CD4-positive, alpha-beta memory T cell (primary cell): ENCODE results near the gene SULT4A1. TPM values are rescaled to one million over a fixed set of nuclear protein-coding genes. Genes with fewer than 3 reads are reported as not detected.

ENCODE experiments used
- CTCF ChIA-PET: fragments of 350-600 bp; sonication (Branson Sonifier 250); formaldehyde crosslinking; loops from one replicate; lab custom pipeline; 2021; ENCODE audit warnings: inconsistent platforms; ENCODE audit not compliant: partially characterized antibody; lab: Charles Lee
- POLR2A ChIA-PET: fragments of 350-600 bp; sonication (Branson Sonifier 250); formaldehyde crosslinking; loops from one replicate; lab custom pipeline; 2021; ENCODE audit not compliant: partially characterized antibody; lab: Charles Lee
- DNase-seq, 5 donors: peaks; one replicate each; pipeline versions ENCODE4 v3.0.0 to v3.0.0-alpha.2; 2020 to 2022; ENCODE audit warnings: mixed read lengths in 1 of 5
- H3K27ac ChIP-seq: one replicate; pipeline ENCODE4 v1.7.0; 2013; ENCODE audit warnings: low read depth, low read length
- H3K27me3 ChIP-seq: 2 replicates; pipeline ENCODE4 v1.7.0; 2013; ENCODE audit warnings: mild to moderate bottlenecking, low read length, moderate library complexity; ENCODE audit not compliant: insufficient read depth
- H3K36me3 ChIP-seq: 2 replicates; pipeline ENCODE4 v1.7.0; 2013; ENCODE audit warnings: mild to moderate bottlenecking, low read length, moderate library complexity; ENCODE audit not compliant: insufficient read depth
- H3K4me1 ChIP-seq: 2 replicates; pipeline ENCODE4 v1.7.0; 2013; ENCODE audit warnings: mild to moderate bottlenecking, low read length, moderate library complexity; ENCODE audit not compliant: insufficient read depth
- H3K4me3 ChIP-seq, 2 donors: one replicate each; pipeline ENCODE4 v1.7.0; 2013; ENCODE audit warnings: low read length in 2 of 2, mild to moderate bottlenecking in 1 of 2
- H3K9me3 ChIP-seq, 2 donors: one replicate each; pipeline ENCODE4 v1.7.0; 2013; ENCODE audit warnings: low read length in 2 of 2, control low read depth in 1 of 2; ENCODE audit not compliant: control insufficient read depth in 1 of 2
- H3K27ac Mint-ChIP-seq, 7 donors: one replicate each; pipeline ENCODE4 v1.8.0; 2020 to 2021; ENCODE audit warnings: mixed read lengths in 7 of 7, mild to moderate bottlenecking in 6 of 7, inconsistent platforms in 3 of 7, moderate library complexity in 3 of 7
- H3K27me3 Mint-ChIP-seq, 2 donors: one replicate each; pipeline ENCODE4 v1.8.0; 2020 to 2021; ENCODE audit warnings: mixed read lengths in 2 of 2
- H3K36me3 Mint-ChIP-seq, 2 donors: one replicate each; pipeline ENCODE4 v1.8.0; 2020 to 2021; ENCODE audit warnings: mixed read lengths in 2 of 2, inconsistent platforms in 1 of 2, mild to moderate bottlenecking in 1 of 2
- H3K4me1 Mint-ChIP-seq, 4 donors: one replicate each; pipeline ENCODE4 v1.8.0; 2020 to 2021; ENCODE audit warnings: mixed read lengths in 4 of 4, mild to moderate bottlenecking in 1 of 4
- H3K4me3 Mint-ChIP-seq, 8 donors: one replicate each; pipeline ENCODE4 v1.8.0; 2020 to 2021; ENCODE audit warnings: mixed read lengths in 8 of 8, mild to moderate bottlenecking in 7 of 8, moderate library complexity in 6 of 8, inconsistent platforms in 3 of 8
- H3K9me3 Mint-ChIP-seq, 8 donors: one replicate each; pipeline ENCODE4 v1.8.0; 2020 to 2021; ENCODE audit warnings: mixed read lengths in 8 of 8, mild to moderate bottlenecking in 5 of 8, inconsistent platforms in 3 of 8, moderate library complexity in 1 of 8
- intact Hi-C: fragments of 100-400 bp; cut with micrococcal nuclease; formaldehyde crosslinking; loops from one replicate; pipeline ENCODE4 v1.15.1; 2023
- polyA plus RNA-seq, 2 donors: library from polyadenylated mRNA; unstranded; fragments of 300-500 nt; fragmentation: Illumina TruSeq; gene quantifications; one replicate each; pipeline ENCODE4 v1.2.3, GENCODE V29; 2021
- total RNA-seq, 2 experiments: library from RNA; stranded (reverse); gene quantifications; one replicate each; pipeline ENCODE4 v1.2.3, GENCODE V29; 2021

Gene SULT4A1
- total and polyA plus RNA-seq, 4 experiments from 2014 or later: not detected

GRCh38 chr22:43853328-43853931, 8.9 kb downstream of the SULT4A1 start:
- H3K4me3 Mint-ChIP-seq: no peak overlapping the region
- no peak overlapping the region for H3K4me3 ChIP-seq
- H3K27me3 Mint-ChIP-seq: peaks cover 19 to 28% of the 10 kb centered on the region in 2 donors
- intact Hi-C loops: no loop called here
- no peaks in the 10 kb centered on the region for H3K4me1 ChIP-seq
- peaks cover 0 to 5% of the 10 kb centered on the region in 2 donors for H3K36me3 Mint-ChIP-seq
- no peaks in the 10 kb centered on the region for H3K36me3 ChIP-seq
- no peak overlapping the region for H3K27ac Mint-ChIP-seq
- no peaks in the 10 kb centered on the region for H3K4me1 Mint-ChIP-seq
- POLR2A ChIA-PET: no interaction called here
- no peak overlapping the region for H3K27ac ChIP-seq
- CTCF ChIA-PET: no interaction called here
- H3K27me3 ChIP-seq: no peaks in the 10 kb centered on the region
- H3K9me3 Mint-ChIP-seq: peaks cover 0 to 22% (median 11%) of the 10 kb centered on the region in 8 donors
- no peaks in the 10 kb centered on the region for H3K9me3 ChIP-seq
- DNase-seq: no peak

GRCh38 chr22:43852573-43853327, 9.6 kb downstream of the SULT4A1 start:
- H3K27me3 Mint-ChIP-seq: peaks cover 19 to 27% of the 10 kb centered on the region in 2 donors
- no peak overlapping the region for H3K27ac Mint-ChIP-seq
- no peaks in the 10 kb centered on the region for H3K4me1 ChIP-seq
- H3K4me3 Mint-ChIP-seq: no peak overlapping the region
- H3K36me3 ChIP-seq: no peaks in the 10 kb centered on the region
- H3K27me3 ChIP-seq: no peaks in the 10 kb centered on the region
- intact Hi-C loops: no loop called here
- no peaks in the 10 kb centered on the region for H3K4me1 Mint-ChIP-seq
- no peak for DNase-seq
- H3K9me3 ChIP-seq: no peaks in the 10 kb centered on the region
- POLR2A ChIA-PET: no interaction called here
- H3K36me3 Mint-ChIP-seq: peaks cover 0 to 5% of the 10 kb centered on the region in 2 donors
- no peak overlapping the region for H3K4me3 ChIP-seq
- H3K27ac ChIP-seq: no peak overlapping the region
- CTCF ChIA-PET: no interaction called here
- H3K9me3 Mint-ChIP-seq: peaks cover 0 to 22% (median 11%) of the 10 kb centered on the region in 8 donors

DNA sequence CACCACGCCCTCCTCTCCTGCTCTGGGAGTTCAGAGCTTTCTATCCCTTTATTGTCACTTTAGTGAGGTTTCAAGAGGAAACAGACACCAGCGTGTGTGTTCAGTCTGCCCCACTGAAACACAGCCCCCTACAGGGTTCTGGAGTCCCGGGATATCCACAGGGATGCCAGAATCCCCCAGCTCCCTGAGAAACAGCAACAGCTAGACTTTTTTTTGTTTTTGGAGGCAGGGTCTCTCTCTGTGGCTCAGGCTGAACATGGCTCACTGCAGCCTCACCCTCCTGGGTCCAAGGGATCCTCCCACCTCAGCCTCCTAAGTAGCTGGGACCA, 10.4 kb downstream of the SULT4A1 start:
- DNase-seq: no peak
- H3K27ac Mint-ChIP-seq: no peak overlapping the region
- ChIA-PET CTCF (no interaction called here), POLR2A (no interaction called here)
- H3K27ac ChIP-seq: no peak overlapping the region
- H3K4me1 Mint-ChIP-seq: no peaks in the 10 kb centered on the region
- intact Hi-C loops: no loop called here
- peaks cover 0 to 3% of the 10 kb centered on the region in 2 donors for H3K36me3 Mint-ChIP-seq
- H3K9me3 Mint-ChIP-seq: peaks cover 0 to 15% (median 8%) of the 10 kb centered on the region in 8 donors
- H3K4me1 ChIP-seq: no peaks in the 10 kb centered on the region
- no peaks in the 10 kb centered on the region for H3K9me3 ChIP-seq
- H3K27me3 Mint-ChIP-seq: peaks cover 20 to 23% of the 10 kb centered on the region in 2 donors
- no peak overlapping the region for H3K4me3 Mint-ChIP-seq
- no peaks in the 10 kb centered on the region for H3K36me3 ChIP-seq
- no peak overlapping the region for H3K4me3 ChIP-seq
- H3K27me3 ChIP-seq: no peaks in the 10 kb centered on the region

GRCh38 chr22:43851058-43851978, 11.0 kb downstream of the SULT4A1 start:
- Mint-ChIP-seq H3K27me3 (peaks cover 18 to 19% of the 10 kb centered on the region in 2 donors), H3K36me3 (no peaks in the 10 kb centered on the region), H3K4me3 (no peak overlapping the region), H3K27ac (no peak overlapping the region), H3K4me1 (no peaks in the 10 kb centered on the region), H3K9me3 (peaks cover 0 to 9% (median 2%) of the 10 kb centered on the region in 8 donors)
- Histone ChIP-seq H3K4me1 (no peaks in the 10 kb centered on the region), H3K4me3 (no peak overlapping the region), H3K36me3 (no peaks in the 10 kb centered on the region), H3K27me3 (no peaks in the 10 kb centered on the region), H3K9me3 (no peaks in the 10 kb centered on the region), H3K27ac (no peak overlapping the region)
- CTCF ChIA-PET: no interaction called here
- intact Hi-C loops: no loop called here
- DNase-seq: no peak
- POLR2A ChIA-PET: no interaction called here

DNA sequence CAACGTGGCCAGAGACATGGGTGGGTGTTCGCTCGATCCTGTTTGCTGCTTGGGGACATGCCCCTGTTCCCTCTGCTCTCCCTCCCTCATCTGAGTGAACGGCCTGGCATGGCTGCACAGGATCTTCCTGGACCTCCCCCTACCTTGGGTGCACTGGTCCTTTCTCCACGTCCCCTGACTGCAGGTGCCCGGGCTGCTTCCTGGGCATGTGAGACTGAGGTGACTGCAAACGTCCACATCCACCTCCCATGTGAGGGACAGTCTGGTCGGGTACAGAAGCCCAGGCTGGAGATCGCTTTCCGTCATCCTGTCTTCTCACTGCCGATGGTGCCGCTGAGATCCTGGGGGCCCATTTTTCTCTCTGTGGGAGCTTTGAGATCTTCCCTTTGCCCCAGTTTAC, 11.8 kb downstream of the SULT4A1 start:
- intact Hi-C loops: no loop called here
- no peak overlapping the region for H3K4me3 Mint-ChIP-seq
- peaks cover 0 to 3% (median 0%) of the 10 kb centered on the region in 8 donors for H3K9me3 Mint-ChIP-seq
- Histone ChIP-seq H3K9me3 (no peaks in the 10 kb centered on the region), H3K4me1 (no peaks in the 10 kb centered on the region), H3K36me3 (no peaks in the 10 kb centered on the region), H3K27ac (no peak overlapping the region), H3K27me3 (no peaks in the 10 kb centered on the region), H3K4me3 (no peak overlapping the region)
- CTCF ChIA-PET: no interaction called here
- DNase-seq: no peak
- POLR2A ChIA-PET: no interaction called here
- H3K27ac Mint-ChIP-seq: no peak overlapping the region
- H3K4me1 Mint-ChIP-seq: no peaks in the 10 kb centered on the region
- no peaks in the 10 kb centered on the region for H3K36me3 Mint-ChIP-seq
- peaks cover 19% of the 10 kb centered on the region in 2 donors for H3K27me3 Mint-ChIP-seq

DNA sequence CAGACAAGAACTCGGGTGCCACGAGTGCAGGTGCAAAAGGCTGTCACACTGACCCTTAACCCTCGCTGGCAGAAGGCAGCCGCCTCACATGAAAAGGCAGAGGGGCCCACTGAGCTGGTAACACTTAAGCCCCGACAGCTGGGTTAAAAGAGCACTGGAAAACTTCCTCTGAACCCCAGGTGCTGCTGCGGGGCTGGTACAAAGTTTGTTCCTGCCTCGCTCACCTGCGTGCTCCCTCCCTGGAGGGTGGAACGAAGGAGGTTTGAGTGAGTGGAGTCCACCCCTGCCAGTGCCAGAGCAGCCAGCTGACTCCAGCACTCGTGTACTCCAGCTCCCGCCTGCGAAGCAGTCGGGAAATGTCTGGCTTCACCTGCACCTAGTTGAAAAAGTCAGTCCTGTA, 12.6 kb downstream of the SULT4A1 start:
- peaks cover 0 to 3% (median 0%) of the 10 kb centered on the region in 8 donors for H3K9me3 Mint-ChIP-seq
- no peaks in the 10 kb centered on the region for H3K9me3 ChIP-seq
- no peaks in the 10 kb centered on the region for H3K36me3 ChIP-seq
- H3K4me1 ChIP-seq: no peaks in the 10 kb centered on the region
- no peaks in the 10 kb centered on the region for H3K27me3 ChIP-seq
- no peak overlapping the region for H3K4me3 Mint-ChIP-seq
- ChIA-PET POLR2A (no interaction called here), CTCF (interaction anchor here (1.3 kb wide), 1 partner anchor 35 kb away, joined by 3 read pairs; no protein-coding TSS in a partner anchor)
- intact Hi-C loops: no loop called here
- no peaks in the 10 kb centered on the region for H3K36me3 Mint-ChIP-seq
- H3K4me1 Mint-ChIP-seq: no peaks in the 10 kb centered on the region
- DNase-seq: no peak
- H3K27me3 Mint-ChIP-seq: peaks cover 19% of the 10 kb centered on the region in 2 donors
- H3K4me3 ChIP-seq: no peak overlapping the region
- no peak overlapping the region for H3K27ac ChIP-seq
- no peak overlapping the region for H3K27ac Mint-ChIP-seq
